Lower lobe of right lung (tissue), 2 donors: ENCODE measurements around the gene NR3C1. TPM values are rescaled to one million over a fixed set of nuclear protein-coding genes. Genes with fewer than 3 reads are reported as not detected.

Experiments
- ATAC-seq, 2 donors: fragments of 200-7000 bp; cut with Tn5 transposase; one replicate each; pipeline ENCODE4 v1.9.1; 2020 to 2022; ENCODE audit warnings: mild to moderate bottlenecking in 2 of 2, moderate library complexity in 2 of 2
- DNase-seq: peaks from one replicate; pipeline ENCODE4 v3.0.0-alpha.2; 2020
- H3K27ac ChIP-seq: fragments of 200-600 bp; one replicate; pipeline ENCODE4 v1.8.0; 2022
- H3K27me3 ChIP-seq: fragments of 200-600 bp; one replicate; pipeline ENCODE4 v1.8.0; 2022; ENCODE audit warnings: low read depth
- H3K36me3 ChIP-seq: fragments of 200-600 bp; one replicate; pipeline ENCODE4 v1.8.0; 2022; ENCODE audit warnings: mild to moderate bottlenecking
- H3K4me1 ChIP-seq: fragments of 200-600 bp; one replicate; pipeline ENCODE4 v1.8.0; 2022
- H3K4me3 ChIP-seq: fragments of 200-600 bp; one replicate; pipeline ENCODE4 v1.8.0; 2022; ENCODE audit warnings: mild to moderate bottlenecking
- H3K9me3 ChIP-seq: fragments of 200-600 bp; one replicate; pipeline ENCODE4 v1.8.0; 2022
- intact Hi-C: fragments of 100-400 bp; cut with DNase I; formaldehyde crosslinking; loops from one replicate; pipeline ENCODE4 v1.11.0; 2022
- total RNA-seq: library from RNA; stranded (reverse); fragmentation: NEBNext Ultra II Directional; extraction: Animal tissue kit (Norgen Biotek cat#: 25700); gene quantifications from one replicate; pipeline ENCODE4 v1.2.1, GENCODE V29; 2021
- TF ChIP-seq, protein P1 (sequence below): fragments of 200-600 bp; IDR thresholded peaks from one replicate; pipeline ENCODE4 v1.8.0; 2022; ENCODE audit warnings: antibody characterized with exemption, mild to moderate bottlenecking
- donor health status: DM: no; HTN: yes; CAD: no; lungs with severe emphysema.

NR3C1 gene
- total RNA-seq, 1 donor from 2014 or later, result 110 TPM

DNA sequence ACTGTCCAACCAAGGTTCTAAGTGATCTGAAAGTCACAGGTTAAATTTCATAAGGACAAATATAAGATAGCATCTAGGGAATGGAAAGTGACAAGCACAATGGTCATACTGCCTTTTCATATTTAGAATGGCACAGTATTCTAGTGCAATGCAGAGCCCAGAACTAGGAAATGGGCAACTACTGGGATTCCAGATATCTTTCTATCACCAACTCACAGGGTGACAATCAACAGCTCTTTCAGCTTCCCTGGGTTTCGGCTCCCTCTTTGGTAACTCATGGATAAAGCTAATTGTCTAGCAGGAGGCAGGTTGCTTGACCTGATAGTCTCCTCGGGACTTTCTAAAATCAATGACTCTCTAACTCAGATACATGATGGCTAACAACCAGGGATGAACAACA, 60.4 kb downstream of the NR3C1 start:
- Histone ChIP-seq H3K36me3 (no peaks in the 10 kb centered on the region), H3K27me3 (no peaks in the 10 kb centered on the region), H3K4me3 (no peak overlapping the region), H3K9me3 (no peaks in the 10 kb centered on the region), H3K4me1 (peaks cover 54% of the 10 kb centered on the region), H3K27ac (no peak overlapping the region)
- ATAC-seq, result no peak
- TF ChIP-seq, protein P1, sequence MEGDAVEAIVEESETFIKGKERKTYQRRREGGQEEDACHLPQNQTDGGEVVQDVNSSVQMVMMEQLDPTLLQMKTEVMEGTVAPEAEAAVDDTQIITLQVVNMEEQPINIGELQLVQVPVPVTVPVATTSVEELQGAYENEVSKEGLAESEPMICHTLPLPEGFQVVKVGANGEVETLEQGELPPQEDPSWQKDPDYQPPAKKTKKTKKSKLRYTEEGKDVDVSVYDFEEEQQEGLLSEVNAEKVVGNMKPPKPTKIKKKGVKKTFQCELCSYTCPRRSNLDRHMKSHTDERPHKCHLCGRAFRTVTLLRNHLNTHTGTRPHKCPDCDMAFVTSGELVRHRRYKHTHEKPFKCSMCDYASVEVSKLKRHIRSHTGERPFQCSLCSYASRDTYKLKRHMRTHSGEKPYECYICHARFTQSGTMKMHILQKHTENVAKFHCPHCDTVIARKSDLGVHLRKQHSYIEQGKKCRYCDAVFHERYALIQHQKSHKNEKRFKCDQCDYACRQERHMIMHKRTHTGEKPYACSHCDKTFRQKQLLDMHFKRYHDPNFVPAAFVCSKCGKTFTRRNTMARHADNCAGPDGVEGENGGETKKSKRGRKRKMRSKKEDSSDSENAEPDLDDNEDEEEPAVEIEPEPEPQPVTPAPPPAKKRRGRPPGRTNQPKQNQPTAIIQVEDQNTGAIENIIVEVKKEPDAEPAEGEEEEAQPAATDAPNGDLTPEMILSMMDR, result no peak
- intact Hi-C loops, result no loop called here
- DNase-seq, result no peak

GRCh38 chr5:143342607-143343006, 60.9 kb downstream of the NR3C1 start:
- peaks cover 50% of the 10 kb centered on the region for H3K4me1 ChIP-seq
- no peaks in the 10 kb centered on the region for H3K36me3 ChIP-seq
- intact Hi-C loops, result no loop called here
- H3K27me3 ChIP-seq, result no peaks in the 10 kb centered on the region
- no peak for ATAC-seq
- no peak overlapping the region for H3K27ac ChIP-seq
- DNase-seq, result no peak
- no peaks in the 10 kb centered on the region for H3K9me3 ChIP-seq
- H3K4me3 ChIP-seq, result no peak overlapping the region
- TF ChIP-seq, protein P1, result no peak

DNA sequence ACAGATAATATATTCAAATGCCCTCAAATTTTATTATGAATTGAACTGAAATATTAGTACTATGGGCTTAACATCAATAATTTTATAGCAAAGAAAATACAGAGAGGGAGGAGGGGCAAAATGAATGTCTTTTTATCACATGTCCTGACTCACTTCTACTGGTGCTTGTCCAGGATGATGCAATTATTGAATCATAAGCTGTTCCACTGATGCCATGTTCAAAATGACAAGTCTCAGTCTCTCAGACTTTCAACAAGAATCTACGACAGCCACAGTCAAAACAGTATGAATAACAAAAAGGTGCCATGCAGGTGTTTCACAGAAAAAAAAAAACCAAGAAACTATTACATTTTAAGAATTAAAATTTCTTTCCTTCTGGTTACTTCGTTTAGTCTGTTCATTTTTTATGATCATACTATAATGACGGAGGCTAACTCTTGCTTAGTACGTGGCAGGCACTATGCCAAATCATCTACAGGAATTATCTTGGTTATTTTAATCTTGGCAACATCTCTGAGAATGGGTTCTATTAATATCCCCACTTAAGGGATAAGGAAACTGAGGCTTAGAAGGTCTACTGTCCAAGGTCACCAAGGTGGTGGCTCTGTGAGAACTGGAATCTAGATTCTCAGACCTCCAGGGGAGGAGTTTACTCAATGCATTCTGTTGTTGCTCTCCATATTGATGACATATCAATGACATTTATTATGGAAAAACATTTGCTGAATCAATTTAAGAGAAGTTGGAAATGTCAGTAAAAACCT, 61.5 kb downstream of the NR3C1 start:
- intact Hi-C loops, result no loop called here
- Histone ChIP-seq H3K27me3 (no peaks in the 10 kb centered on the region), H3K4me3 (no peak overlapping the region), H3K9me3 (no peaks in the 10 kb centered on the region), H3K4me1 (peaks cover 44% of the 10 kb centered on the region), H3K36me3 (no peaks in the 10 kb centered on the region), H3K27ac (no peak overlapping the region)
- DNase-seq (no peak), ATAC-seq (no peak)
- TF ChIP-seq, protein P1, result no peak

GRCh38 chr5:143340891-143341685, 62.4 kb downstream of the NR3C1 start:
- DNase-seq (no peak), ATAC-seq (no peak)
- H3K4me1 ChIP-seq, result peaks cover 42% of the 10 kb centered on the region
- H3K27ac ChIP-seq, result no peak overlapping the region
- no peaks in the 10 kb centered on the region for H3K27me3 ChIP-seq
- no peaks in the 10 kb centered on the region for H3K36me3 ChIP-seq
- intact Hi-C loops, result no loop called here
- H3K9me3 ChIP-seq, result no peaks in the 10 kb centered on the region
- TF ChIP-seq, protein P1, result no peak
- no peak overlapping the region for H3K4me3 ChIP-seq

- H3K27me3 ChIP-seq, result no peaks in the 10 kb centered on the region
- ATAC-seq (no peak), DNase-seq (no peak)
- intact Hi-C loops, result no loop called here
- peaks cover 40% of the 10 kb centered on the region for H3K4me1 ChIP-seq
- H3K36me3 ChIP-seq, result peaks cover under 1% of the 10 kb centered on the region
- no peak overlapping the region for H3K4me3 ChIP-seq
- no peaks in the 10 kb centered on the region for H3K9me3 ChIP-seq
- no peak overlapping the region for H3K27ac ChIP-seq
- TF ChIP-seq, protein P1, result no peak
These were observed 64.7 kb downstream of the NR3C1 start for GRCh38 chr5:143338658-143339366.
